Caki2 (cell line): ENCODE results near the gene SPCS1. TPM values are rescaled to one million over a fixed set of nuclear protein-coding genes. Genes with fewer than 3 reads are reported as not detected.

Experiments used
- DNase-seq: peaks from one replicate; pipeline ENCODE4 v3.0.0-alpha.2; 2015; ENCODE audit warnings: low read depth
- in situ Hi-C: cut with HindIII; loops from 2 replicates; pipeline ENCODE4 v1.10.0; 2016; ENCODE audit warnings: low sequenced_read_pairs, low pct_unique_long_range_greater_than_20kb, mixed read lengths
- total RNA-seq: library from RNA; depleted of rRNA; stranded (reverse); fragments of >200 nt; shearing (Covaris generic); gene quantifications from 2 replicates; pipeline ENCODE4 v1.2.3, GENCODE V29; 2014; ENCODE audit warnings: low replicate concordance

Gene SPCS1
- total RNA-seq, 1 experiment from 2014 or later = 83.5 TPM

DNA sequence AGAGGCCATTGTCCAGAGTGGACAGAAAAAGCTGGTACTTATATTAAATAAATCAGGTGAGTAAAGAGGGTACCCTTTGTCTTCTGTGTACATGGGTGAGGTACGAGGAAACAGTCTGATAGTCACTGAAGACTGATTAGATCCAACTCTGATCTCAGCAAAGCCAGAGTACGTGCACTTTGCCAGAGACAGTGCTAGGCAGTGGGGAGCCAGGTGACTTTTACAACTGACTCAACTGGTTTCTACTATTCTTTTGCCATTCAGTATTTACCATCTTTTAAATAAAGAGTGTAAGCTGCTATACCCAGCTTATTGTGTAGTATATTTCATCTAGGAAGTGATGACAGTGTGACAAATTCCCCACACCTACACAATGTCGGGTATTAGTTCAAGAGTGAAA lies 16.8 kb upstream of the SPCS1 start:
- no peak for DNase-seq
- in situ Hi-C loops = no loop called here

DNA sequence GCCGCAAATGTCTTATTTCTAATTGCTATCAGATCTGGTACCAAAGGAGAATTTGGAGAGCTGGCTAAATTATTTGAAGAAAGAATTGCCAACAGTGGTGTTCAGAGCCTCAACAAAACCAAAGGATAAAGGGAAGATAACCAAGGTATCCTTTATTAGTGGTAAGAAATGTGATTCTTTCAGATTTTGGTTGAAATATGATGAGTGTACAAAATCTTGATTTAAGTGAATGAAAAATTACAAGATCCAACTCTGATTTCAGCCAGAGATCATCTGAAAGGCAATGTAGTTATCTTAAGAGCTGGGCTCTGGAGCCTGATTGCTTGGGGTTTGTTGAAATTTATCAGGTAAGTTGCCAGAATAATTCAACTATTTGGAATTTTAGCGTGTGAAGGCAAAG lies 15.3 kb upstream of the SPCS1 start:
- DNase-seq = no peak
- in situ Hi-C loops = no loop called here

DNA sequence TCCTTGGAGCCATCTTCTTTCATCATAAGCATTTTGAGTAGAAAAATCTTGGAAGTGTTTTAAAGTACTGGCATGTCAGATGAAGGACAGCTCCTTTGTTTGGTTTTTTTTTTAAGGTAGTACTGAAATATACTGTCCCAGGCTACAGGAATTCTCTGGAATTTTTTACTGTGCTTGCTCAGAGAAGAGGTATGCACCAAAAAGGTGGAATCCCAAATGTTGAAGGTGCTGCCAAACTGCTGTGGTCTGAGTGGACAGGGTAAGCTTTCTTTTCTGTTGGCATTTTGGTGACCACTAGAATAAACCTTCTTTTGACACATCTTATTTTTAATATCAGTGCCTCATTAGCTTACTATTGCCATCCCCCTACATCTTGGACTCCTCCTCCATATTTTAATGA lies 12.8 kb upstream of the SPCS1 start:
- in situ Hi-C loops = no loop called here
- no peak for DNase-seq

DNA sequence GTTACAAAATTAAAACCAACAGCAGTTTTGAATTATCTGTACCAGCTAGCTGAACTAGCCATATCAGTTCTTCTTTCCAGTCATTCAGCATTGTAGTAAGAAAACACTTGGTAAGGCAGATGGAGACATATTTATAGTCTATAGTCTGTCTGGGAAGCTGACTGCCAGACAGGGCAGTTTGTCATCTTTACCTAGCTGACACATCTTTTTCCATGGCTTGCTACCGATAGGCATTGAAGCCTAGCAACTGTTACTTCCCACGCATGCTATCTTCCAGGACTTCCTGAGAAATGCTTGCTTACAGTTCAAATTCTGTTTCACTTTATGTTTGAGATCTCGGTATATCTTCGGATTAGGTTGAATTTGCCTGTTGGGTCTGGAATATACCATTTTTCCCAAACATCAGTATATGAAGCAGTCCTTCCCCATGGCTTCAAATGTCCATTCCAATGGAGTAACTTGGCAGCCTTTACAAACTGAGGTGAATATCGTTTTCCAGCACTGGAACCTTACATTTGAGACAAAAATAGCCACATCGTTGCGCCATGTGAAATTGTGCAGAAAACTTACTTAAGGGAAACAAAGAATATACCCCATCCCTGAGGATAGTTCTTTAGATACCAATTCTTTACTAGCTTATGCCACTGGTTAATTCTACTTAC lies 11.2 kb upstream of the SPCS1 start:
- no peak for DNase-seq
- in situ Hi-C loops = no loop called here

DNA sequence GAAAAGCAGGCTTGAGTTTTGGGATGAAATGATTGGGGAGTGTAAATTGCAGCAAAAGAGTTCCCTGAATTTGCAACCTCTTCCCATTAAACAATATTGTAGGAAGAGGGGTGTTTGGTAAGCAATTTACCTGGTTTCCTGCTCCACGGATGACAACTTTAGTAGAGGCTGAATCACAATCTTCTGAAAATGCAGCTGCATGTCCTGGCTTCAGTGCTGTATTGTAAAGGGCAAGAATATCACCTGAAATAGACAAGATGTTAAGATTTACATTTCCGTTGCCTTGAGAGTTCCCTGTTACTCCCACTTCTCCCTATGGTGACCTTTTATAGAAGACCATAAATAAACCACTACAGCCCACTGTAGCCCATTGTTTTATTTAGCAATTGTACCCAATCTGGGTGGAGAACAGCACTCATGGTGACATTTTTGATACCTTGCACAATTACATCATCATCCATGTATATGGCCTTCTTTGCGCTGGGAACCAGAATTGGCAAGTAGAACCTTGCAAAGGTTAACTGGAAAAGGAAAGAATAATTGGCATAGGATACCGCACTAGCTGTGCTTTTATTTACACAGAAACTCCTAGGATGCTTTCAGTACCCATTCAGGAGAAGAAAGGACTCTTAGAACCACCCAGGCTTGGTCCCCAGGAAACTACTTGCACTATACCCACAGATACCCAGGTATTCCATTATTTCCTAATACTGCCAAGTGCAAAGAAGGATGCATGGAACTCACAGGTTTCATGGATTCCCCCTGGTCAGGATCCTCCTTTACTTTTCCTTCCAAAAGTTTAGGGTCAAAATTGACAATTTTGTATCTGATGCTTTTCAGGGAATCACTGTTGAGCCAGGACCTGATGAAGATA lies 9.9 kb upstream of the SPCS1 start:
- DNase-seq = no peak
- in situ Hi-C loops = no loop called here

DNA sequence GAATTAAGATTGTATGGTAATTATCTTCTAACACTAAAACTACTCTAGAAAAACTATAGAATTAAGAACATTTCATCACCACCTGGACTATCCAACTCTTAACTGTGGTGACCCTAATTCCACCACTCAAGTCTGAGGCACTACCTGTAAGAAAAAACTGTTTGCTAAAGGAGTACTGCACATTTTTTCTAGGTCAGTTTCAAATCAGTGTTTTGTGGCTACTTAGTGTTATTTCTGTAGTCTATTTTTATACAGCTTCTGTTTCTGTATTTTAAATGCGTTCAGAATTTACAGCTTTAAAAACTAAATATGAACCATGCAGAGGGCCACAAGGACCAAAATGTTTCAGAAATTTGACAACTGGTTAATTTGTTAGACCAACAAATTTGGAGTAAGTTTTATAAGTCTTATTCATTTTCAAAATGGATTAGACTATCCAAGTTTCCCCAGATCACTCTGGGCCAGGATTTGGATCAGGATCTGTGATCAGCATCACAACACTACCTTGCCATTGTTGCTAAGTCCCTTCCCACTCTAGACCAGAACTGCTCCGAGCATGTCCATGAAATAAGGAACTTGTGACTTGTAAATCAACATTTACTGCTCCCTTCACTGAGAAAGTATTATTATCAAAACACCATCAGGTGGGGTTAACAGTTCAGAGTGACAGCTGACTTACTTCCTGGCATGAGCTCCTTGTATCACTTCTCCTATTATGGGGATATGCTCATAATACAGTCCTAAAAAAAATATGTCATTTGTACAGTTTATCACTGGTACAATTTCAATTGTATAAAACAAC lies 8.9 kb upstream of the SPCS1 start:
- in situ Hi-C loops = no loop called here

DNA sequence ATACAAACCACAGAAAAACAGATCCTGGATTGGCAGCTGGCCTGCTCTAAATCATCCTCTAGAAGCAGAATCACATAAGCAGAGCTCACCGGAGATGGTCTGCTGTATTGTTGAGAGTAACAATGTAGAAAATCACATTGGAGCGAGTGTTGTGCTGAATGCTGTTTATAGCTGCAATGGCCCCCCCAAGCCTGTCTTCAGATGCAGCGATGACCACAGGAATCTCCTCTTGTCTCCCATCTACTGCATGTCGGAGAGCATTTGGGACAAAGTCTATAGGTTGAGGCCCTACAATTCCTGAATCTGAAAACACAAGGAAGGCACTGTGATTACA lies 8.3 kb upstream of the SPCS1 start:
- no peak for DNase-seq
- in situ Hi-C loops = no loop called here

More for the DNA sequence above, 8.9 kb upstream of the SPCS1 start:
- DNase-seq = no peak

DNA sequence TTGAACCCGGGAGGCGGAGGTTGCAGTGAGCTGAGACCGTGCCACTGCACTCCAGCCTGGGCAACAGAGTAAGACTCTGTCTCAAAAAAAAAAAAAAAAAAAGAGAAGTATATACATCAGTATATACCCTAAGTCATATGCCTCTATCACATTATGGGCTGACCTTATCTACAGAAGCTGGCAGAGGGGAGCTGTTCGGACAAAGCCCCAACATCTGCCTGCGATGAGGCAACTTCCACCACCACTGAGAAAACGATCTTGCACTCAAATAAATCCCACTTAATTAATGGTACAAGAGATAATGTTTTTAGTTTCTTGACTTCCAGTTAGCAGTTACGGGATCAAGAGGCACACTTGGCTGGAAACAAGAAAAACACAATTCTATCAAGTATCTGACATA lies 2.6 kb upstream of the SPCS1 start:
- DNase-seq = no peak
- in situ Hi-C loops = no loop called here

DNA sequence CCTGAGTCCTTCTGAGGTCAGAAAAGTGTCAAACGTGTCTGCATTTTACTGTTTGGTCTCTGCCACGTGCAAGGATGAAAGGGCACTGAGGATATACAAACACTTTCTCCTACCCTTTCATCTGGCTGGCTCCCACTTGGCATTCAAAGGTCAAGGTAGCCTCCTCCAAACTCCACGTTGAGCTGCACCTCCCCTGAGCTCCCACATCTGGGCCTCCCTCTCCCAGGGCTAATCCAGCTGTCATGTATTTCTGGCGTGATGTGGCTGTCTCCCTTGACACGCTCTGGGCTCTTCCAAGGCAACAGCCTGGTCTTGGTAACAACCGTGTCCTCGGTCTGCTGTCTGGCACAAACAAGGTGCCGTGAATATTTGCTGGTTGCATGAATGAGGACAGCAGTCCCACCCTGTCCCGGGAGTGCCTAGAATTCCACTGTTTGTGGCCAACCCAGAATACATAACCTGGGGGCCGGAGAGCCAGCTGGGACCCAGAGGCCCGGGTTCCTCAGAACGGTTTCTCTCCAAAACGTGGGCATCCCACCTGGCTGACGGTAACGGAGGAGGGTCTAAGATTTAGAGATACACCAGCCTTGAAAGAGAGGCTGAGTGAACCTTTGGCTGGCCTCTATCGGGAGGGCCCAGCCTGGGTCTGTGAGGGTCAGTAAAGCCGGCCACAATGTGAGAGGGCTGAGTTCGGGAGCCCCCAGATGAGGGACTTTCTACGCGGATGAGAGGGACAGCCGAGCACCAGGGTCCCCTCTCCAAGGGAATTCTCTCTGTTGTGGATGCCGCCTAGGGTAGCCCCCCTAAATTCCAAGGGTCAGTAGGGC lies 1.1 kb upstream of the SPCS1 start:
- peak; percentile 39 for DNase-seq
- in situ Hi-C loops = no loop called here

DNA sequence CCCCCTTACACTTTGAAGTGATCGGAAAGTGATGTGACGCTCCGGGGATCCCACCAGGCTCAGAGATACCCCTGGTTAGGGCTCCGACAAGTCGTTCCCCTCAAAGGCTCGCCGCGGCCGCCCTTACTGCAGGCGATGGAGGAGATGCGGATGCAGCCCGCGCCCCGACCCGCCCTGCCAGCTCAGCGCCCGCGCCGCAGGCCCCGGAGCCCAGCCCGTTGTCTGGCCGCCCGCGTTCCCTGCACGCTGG lies 543 bp upstream of the SPCS1 start:
- in situ Hi-C loops = no loop called here
- DNase-seq = no peak

DNA sequence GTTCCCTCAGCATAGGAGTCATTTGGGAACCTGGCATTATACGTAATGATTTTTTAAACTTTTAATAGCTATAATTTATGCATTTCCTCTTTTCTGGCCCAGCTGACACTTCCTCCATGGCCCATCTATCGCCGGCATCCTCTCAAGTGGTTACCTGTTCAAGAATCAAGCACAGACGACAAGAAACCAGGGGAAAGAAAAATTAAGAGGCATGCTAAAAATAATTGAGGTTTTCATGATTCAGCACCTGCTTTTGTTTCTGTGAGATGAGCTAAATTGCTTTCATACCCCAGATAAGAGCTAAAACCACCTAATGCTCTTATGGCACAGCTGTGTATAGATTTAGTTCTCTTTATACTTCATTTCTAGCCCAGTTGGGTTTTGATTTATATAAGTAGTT lies 1.7 kb downstream of the SPCS1 start:
- in situ Hi-C loops = no loop called here
- no peak for DNase-seq

DNA sequence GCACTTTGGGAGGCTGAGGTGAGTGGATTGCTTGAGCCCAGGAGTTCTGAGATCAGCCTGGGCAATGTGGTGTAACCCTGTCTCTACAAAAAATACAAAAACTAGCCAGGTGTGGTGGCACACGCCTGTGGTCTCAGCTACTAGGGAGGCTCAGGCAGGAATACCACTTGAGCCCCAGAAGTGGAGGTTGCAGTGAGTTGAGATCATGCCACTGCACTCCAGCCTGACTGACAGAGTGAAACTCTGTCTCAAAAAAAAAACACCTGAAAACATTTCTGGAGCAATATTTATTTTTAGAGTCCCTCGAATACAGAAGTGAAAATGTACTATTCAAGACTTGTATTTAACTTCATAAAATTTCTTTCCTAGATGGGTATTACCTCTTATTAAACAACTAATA lies 4.6 kb downstream of the SPCS1 start:
- in situ Hi-C loops = no loop called here
- no peak for DNase-seq

DNA sequence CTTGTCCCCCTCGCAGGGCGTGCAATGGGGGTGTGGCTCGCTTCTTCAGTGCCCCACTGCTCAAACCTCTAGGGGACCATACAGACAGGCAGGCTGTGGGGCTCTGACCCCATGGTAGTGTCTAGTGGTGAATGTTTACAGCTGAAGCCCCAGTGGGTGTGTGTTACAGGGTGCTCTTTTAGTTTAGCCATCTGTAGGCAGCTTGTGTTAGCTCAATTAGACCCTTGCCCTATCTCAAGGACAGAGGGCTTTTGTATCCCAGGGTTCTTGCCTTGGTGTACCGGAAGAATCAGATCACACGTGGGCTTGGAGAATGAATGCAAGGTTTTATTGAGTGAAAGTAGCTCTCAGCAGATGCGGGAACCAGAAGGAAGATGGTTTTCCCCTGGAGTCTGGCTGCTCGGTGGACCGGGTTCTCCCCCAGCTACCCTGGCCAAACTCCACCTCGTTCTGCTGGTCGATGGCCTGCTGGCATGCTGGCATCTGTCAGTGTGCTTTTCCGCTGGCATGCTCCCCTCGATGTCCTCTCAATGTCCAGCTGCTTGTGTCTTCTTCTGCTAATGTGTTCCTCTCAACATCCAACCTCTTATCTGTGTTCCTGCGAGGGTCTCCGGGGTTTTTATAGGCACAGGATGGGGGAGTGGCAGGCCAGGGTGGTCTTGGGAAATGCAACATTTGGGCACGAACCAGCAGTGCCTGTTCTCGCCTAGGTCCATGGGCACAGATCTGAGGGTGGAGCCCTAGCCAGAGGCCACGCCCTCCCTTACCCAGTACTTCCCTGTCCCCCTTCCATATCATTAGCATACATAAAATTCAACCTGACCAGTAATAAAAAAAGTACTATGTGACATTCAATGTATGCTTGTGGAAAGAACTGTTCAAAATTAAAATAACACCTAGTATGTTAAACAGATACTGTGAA lies 6.6 kb downstream of the SPCS1 start:
- in situ Hi-C loops = no loop called here

DNA sequence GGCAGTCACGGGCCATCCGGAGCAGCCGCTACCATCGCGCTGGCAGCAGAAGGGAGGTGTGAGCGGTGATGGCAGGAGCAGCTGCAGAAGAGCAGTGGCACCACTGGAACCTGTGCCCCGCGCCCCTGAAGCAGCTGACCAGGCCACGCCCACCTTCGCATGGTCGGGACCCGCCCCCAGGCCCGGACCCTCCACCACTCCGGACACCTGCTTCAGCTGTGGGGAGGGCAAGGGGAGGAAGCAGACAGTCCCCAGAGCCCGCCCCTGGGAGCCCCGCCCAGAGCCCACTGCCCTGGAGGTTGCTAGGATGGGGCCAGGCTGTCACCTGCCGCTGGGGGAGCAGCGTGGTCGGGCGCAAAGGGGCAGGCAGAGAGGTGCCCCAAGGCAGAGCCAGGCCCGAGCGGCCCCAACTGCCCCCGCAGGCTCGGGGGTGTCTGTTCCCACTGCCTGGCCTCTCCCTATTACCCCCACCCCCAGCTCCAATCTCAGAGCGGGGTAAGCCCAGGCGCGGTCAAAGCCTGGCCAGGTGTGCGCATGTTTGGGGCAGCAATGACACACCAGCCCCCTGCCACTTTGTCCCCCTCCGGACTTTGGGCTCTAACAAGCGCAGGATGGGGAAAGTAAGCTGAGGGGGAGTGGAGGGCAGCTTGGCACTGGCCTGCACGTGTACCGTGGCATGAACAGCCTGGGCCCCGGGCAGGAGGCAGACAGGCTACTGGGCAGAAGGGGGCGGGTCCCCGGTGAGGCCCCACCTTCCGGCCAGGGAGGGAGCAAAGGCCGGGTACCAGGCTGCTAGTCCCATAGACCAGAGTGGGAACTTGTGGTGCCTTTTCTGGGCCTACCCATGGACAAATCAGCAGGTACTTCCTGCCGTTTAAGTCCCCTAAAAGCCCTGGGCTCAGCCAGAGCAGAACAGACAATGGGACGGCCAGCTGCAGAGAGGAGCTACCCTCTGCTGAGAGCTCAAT lies 8.7 kb downstream of the SPCS1 start:
- in situ Hi-C loops = no loop called here
- no peak for DNase-seq

More for the DNA sequence above, 6.6 kb downstream of the SPCS1 start:
- DNase-seq = no peak

DNA sequence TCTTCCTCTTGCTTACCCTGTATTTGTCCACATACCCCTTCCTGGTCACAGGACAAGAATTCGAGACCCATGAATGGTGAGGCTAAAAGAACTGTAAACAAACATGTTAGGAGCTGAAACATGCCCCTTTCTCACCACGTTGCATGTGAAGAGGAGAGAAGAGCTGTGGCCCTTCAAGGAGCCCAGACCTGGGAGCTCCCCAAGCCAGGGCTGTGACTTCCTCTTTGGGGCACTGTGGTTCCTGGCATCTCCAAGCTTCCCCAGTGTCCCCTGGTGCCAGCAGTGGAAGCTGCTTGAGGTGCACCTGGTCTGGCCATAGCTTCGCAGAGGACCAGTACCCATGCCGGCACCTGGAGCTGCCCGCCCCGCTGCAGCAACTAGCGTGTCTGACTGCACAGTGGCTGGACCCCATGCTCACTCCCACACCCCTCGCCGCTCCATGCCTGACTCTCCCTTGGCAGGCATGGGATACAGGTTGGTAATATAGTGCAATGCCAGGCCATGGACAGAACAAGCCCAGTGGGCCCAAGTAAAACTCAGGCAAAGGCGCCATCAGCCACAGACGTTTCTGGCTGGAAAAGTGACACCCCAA lies 9.9 kb downstream of the SPCS1 start:
- no peak for DNase-seq
- in situ Hi-C loops = no loop called here

DNA sequence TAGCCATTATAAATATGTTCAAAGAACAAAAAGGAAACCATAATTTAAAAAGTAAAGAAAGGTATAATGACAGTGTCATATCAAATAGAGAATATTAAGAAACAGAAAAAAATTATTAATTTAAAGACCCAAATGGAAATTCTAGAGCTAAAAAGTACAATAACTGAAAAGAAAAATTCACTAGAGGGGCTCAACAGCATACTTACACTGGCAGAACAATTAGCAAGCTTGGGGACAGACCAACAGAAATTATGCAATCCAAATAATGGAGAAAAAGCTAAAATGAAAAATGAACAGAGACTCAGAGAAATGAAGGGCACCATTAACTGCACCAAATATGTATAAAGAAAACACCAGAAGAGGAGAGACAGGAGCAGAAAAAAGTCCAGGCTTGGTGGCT lies 13.7 kb downstream of the SPCS1 start:
- DNase-seq = no peak
- in situ Hi-C loops = no loop called here
